GM23338 (cell line): ENCODE results near the gene ABCA4.

Experiments used
- EZH2phosphoT487 ChIP-seq: fragments of 200-600 bp; sonication (generic); IDR thresholded peaks from one replicate; pipeline ENCODE4 v1.8.1; 2018; ENCODE audit warnings: antibody characterized with exemption; ENCODE audit not compliant: unreplicated experiment
- POLR2AphosphoS5 ChIP-seq: IDR thresholded peaks from 2 replicates; pipeline ENCODE4 v1.6.1; 2016; ENCODE audit warnings: antibody characterized with exemption, low read depth
- STAT1 ChIP-seq: IDR thresholded peaks from one replicate; pipeline ENCODE4 v1.6.1; 2016; ENCODE audit warnings: antibody characterized with exemption; ENCODE audit not compliant: unreplicated experiment
- TF ChIP-seq, protein P1 (sequence below): IDR thresholded peaks from 2 replicates; pipeline ENCODE4 v1.6.1; 2016; ENCODE audit warnings: antibody characterized with exemption
- TF ChIP-seq, protein P2 (sequence below), 2 experiments: fragments of 200-600 bp in 1 of 2; sonication (generic) in 1 of 2; conservative IDR thresholded peaks; 2 replicates each; pipeline versions ENCODE4 v1.5.1 to v1.6.1; 2016 to 2017; ENCODE audit warnings: antibody characterized with exemption in 2 of 2, low read depth in 2 of 2, mild to moderate bottlenecking in 2 of 2, moderate library complexity in 1 of 2

DNA sequence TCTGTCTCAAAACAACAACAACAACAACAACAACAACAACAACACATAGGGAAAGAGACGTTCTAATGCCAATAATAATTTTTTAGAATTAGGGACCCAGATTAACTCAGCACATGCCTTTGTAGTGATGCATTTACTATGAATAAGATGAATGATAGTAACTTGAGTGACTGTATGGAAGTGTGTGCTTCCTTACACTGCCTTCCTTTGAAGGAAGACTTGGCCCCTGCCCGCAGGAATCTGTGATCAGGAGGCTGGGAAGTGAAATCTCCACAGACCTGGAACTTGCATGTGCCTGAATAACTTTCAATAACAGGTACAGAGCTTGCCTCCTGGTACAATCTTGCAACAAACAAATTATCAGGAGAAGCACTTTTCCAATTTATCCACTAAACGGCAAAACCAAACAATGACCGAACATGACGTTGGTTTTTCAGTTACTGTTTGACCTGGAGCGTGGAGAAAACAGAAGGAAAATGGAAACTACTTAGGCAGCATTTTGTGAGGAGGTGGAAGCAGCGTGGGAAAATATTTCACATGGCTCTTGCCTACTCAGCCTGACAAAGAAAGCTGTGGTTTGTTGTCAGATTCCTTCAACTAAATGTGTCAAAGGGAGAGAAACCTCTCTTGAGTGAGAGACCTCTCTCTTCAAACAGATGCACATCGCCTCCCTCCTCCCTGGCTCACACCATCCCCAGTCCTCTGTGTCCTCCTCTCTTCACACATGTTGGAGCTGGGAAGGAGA is 10.1 kb upstream of the ABCA4 start:
- TF ChIP-seq, protein P1, sequence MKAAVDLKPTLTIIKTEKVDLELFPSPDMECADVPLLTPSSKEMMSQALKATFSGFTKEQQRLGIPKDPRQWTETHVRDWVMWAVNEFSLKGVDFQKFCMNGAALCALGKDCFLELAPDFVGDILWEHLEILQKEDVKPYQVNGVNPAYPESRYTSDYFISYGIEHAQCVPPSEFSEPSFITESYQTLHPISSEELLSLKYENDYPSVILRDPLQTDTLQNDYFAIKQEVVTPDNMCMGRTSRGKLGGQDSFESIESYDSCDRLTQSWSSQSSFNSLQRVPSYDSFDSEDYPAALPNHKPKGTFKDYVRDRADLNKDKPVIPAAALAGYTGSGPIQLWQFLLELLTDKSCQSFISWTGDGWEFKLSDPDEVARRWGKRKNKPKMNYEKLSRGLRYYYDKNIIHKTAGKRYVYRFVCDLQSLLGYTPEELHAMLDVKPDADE: no peak
- TF ChIP-seq, protein P2, sequence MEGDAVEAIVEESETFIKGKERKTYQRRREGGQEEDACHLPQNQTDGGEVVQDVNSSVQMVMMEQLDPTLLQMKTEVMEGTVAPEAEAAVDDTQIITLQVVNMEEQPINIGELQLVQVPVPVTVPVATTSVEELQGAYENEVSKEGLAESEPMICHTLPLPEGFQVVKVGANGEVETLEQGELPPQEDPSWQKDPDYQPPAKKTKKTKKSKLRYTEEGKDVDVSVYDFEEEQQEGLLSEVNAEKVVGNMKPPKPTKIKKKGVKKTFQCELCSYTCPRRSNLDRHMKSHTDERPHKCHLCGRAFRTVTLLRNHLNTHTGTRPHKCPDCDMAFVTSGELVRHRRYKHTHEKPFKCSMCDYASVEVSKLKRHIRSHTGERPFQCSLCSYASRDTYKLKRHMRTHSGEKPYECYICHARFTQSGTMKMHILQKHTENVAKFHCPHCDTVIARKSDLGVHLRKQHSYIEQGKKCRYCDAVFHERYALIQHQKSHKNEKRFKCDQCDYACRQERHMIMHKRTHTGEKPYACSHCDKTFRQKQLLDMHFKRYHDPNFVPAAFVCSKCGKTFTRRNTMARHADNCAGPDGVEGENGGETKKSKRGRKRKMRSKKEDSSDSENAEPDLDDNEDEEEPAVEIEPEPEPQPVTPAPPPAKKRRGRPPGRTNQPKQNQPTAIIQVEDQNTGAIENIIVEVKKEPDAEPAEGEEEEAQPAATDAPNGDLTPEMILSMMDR (conservative IDR thresholded peaks at IDR 0.05; ENCODE audit: low read depth in 2 of 2): no peak
- no peak for TF ChIP-seq POLR2AphosphoS5
- no peak for TF ChIP-seq STAT1
- TF ChIP-seq EZH2phosphoT487: no peak
